Lung (tissue), 12 donors: ENCODE measurements around the gene CRACDL. TPM values are rescaled to one million over a fixed set of nuclear protein-coding genes. Genes with fewer than 3 reads are reported as not detected.

Experiments
- ATAC-seq: fragments of 200-7000 bp; cut with Tn5 transposase; one replicate; pipeline ENCODE4 v1.9.1; 2020; ENCODE audit warnings: moderate number of reproducible peaks; ENCODE audit not compliant: insufficient read depth, low FRiP score
- DNase-seq, 3 donors: peaks; one replicate each; pipeline ENCODE4 v3.0.0-alpha.2; 2013 to 2017
- H3K27ac ChIP-seq, 2 donors: one replicate each; pipeline ENCODE4 v1.5.1; 2013; ENCODE audit warnings: mild to moderate bottlenecking in 2 of 2, moderate library complexity in 2 of 2, control low read depth in 1 of 2, inconsistent platforms in 1 of 2, low read depth in 1 of 2, low read length in 1 of 2
- H3K27me3 ChIP-seq, 3 donors: one replicate each; pipeline ENCODE4 v1.5.1; 2013; ENCODE audit warnings: low read length in 2 of 3; ENCODE audit not compliant: control insufficient read depth in 3 of 3, insufficient read depth in 3 of 3
- H3K36me3 ChIP-seq, 4 donors: one replicate each; pipeline ENCODE4 v1.5.1; 2013; ENCODE audit warnings: low read length in 4 of 4, mild to moderate bottlenecking in 1 of 4, moderate library complexity in 1 of 4; ENCODE audit not compliant: control insufficient read depth in 4 of 4, insufficient read depth in 4 of 4
- H3K4me1 ChIP-seq, 5 donors: one replicate each; pipeline ENCODE4 v1.5.1; 2013; ENCODE audit warnings: low read length in 5 of 5, mild to moderate bottlenecking in 2 of 5, moderate library complexity in 1 of 5; ENCODE audit not compliant: control insufficient read depth in 5 of 5, insufficient read depth in 5 of 5
- H3K4me3 ChIP-seq: one replicate; pipeline ENCODE4 v1.5.1; 2013; ENCODE audit warnings: mild to moderate bottlenecking, control low read depth, moderate library complexity
- H3K9ac ChIP-seq, 2 donors: one replicate each; pipeline ENCODE4 v1.5.1; 2013; ENCODE audit warnings: low read length in 2 of 2, control low read depth in 1 of 2; ENCODE audit not compliant: insufficient read depth in 1 of 2
- H3K9me3 ChIP-seq, 4 donors: one replicate each; pipeline ENCODE4 v1.5.1; 2013; ENCODE audit warnings: low read length in 3 of 4, mild to moderate bottlenecking in 1 of 4, moderate library complexity in 1 of 4; ENCODE audit not compliant: control insufficient read depth in 4 of 4, insufficient read depth in 3 of 4
- WGBS, 2 donors: extraction: QIAGEN DNeasy Blood & Tissue Kit; methylation state at CpG; one replicate each; pipeline ENCODE4 v1.1.7; 2013; 5-methylcytosine and 5-hydroxymethylcytosine counted together
- polyA plus RNA-seq, 2 donors: library from polyadenylated mRNA; stranded (reverse); fragments of 200-250 nt; gene quantifications; one replicate each; pipeline ENCODE4 v1.2.1, GENCODE V29; 2013
- total RNA-seq, 2 donors: library from RNA; depleted of rRNA in 1 of 2; stranded (reverse); fragments of >200 nt in 1 of 2; gene quantifications; one replicate each; pipeline ENCODE4 v1.2.1, GENCODE V29; 2014 to 2021
- TF ChIP-seq, protein P1 (sequence below): IDR thresholded peaks from 2 replicates; pipeline ENCODE4 v1.5.1; 2012; ENCODE audit warnings: mild to moderate bottlenecking; ENCODE audit errors: control extremely low read depth, extremely low read depth
- donor health status: control.
- donor health status: control.
- donor health status: Bipolar disorder and iron deficiency.
- donor health status: healthy.
- donor health status: DM: yes; HTN: yes; CAD: no.

Gene CRACDL
- total and polyA plus RNA-seq, 4 donors, result 8.9 to 28.3 (median 13.2) TPM

DNA sequence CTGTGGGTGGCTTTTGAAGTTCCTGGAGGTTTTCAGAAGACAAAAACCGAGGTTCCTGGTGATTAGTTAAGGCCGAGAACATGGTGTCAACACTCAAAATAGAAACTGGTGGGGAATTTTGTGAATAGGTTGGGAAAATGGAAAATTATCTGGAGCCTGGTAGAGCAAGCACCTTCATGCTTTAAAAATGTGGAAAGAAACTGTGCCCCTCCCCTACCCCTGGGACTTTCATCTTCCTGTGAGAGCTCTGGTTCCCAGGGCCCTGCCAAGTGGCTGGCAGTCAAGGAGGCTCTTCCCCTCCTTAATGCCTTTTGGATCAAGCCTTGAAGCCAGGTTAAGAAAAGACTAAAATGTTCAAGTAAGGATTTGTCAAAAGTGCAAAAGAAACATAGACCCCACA is 1.9 kb upstream of the CRACDL start:
- H3K36me3 ChIP-seq, result no peaks in the 10 kb centered on the region
- TF ChIP-seq, protein P1, sequence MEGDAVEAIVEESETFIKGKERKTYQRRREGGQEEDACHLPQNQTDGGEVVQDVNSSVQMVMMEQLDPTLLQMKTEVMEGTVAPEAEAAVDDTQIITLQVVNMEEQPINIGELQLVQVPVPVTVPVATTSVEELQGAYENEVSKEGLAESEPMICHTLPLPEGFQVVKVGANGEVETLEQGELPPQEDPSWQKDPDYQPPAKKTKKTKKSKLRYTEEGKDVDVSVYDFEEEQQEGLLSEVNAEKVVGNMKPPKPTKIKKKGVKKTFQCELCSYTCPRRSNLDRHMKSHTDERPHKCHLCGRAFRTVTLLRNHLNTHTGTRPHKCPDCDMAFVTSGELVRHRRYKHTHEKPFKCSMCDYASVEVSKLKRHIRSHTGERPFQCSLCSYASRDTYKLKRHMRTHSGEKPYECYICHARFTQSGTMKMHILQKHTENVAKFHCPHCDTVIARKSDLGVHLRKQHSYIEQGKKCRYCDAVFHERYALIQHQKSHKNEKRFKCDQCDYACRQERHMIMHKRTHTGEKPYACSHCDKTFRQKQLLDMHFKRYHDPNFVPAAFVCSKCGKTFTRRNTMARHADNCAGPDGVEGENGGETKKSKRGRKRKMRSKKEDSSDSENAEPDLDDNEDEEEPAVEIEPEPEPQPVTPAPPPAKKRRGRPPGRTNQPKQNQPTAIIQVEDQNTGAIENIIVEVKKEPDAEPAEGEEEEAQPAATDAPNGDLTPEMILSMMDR, result no peak
- H3K27me3 ChIP-seq, result peaks cover 0 to 46% (median 41%) of the 10 kb centered on the region in 3 donors
- ATAC-seq, result no peak
- H3K9ac ChIP-seq, result no peak overlapping the region
- no peak overlapping the region for H3K27ac ChIP-seq
- H3K4me1 ChIP-seq, result peaks cover 0 to 11% (median 3%) of the 10 kb centered on the region in 5 donors
- no peaks in the 10 kb centered on the region for H3K9me3 ChIP-seq
- 89 to 90% methylated on average over 2 of the region's 2 CpGs for WGBS, 2 donors
- no peak overlapping the region for H3K4me3 ChIP-seq
- DNase-seq, result no peak

- WGBS, 2 donors, result 4 to 7% methylated on average over 92 to 100 of the region's 100 CpGs
- Histone ChIP-seq H3K27ac (no peak overlapping the region), H3K4me3 (peak overlapping the region; percentile 50), H3K36me3 (no peaks in the 10 kb centered on the region), H3K4me1 (peaks cover 0 to 11% (median 3%) of the 10 kb centered on the region in 5 donors), H3K9me3 (no peaks in the 10 kb centered on the region), H3K9ac (no peak overlapping the region), H3K27me3 (peaks cover 0 to 46% (median 42%) of the 10 kb centered on the region in 3 donors)
- DNase-seq (no peak), ATAC-seq (peak; percentile 14)
- TF ChIP-seq, protein P1, result no peak
These were observed 627 bp upstream of the CRACDL start for GRCh38 chr2:98936353-98937351.

DNA sequence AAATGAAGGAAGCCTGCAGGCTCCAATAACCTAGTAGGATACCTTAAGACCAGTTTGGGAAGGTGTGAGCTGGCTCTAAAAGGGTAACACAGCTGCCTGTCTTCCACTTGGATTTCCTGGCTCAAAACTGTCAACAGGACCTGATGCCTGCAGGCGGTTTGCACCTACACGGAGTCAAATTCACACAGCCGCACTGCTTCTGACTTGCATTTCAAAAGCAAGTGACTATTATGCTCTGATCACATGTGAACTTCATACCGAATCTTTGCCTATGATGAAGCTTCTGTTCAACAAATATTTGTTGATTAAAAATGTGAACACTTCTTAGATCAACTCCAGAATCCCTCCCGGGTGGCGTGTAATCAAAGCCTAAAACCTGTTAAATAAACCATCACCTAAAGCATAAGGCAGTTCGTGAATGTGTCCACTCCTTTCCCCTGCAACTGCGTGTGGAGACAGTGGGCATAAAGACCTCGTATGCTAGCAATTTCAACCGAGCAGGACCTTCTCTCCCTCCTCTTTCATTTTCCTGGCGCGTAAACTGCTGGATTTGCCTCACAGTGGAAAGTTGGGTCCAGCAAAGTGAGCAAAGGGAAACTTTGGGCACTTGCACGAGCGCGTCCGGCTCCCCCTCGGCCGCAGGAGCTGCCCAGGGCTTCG is 784 bp downstream of the CRACDL start:
- ATAC-seq (no peak), DNase-seq (no peak)
- Histone ChIP-seq H3K27ac (no peak overlapping the region), H3K4me1 (peaks cover 0 to 11% (median 3%) of the 10 kb centered on the region in 5 donors), H3K27me3 (peaks cover 0 to 46% (median 45%) of the 10 kb centered on the region in 3 donors), H3K9ac (no peak overlapping the region), H3K36me3 (no peaks in the 10 kb centered on the region), H3K9me3 (no peaks in the 10 kb centered on the region), H3K4me3 (peak overlapping the region; percentile 18)
- WGBS, 2 donors, result 18 to 24% methylated on average over 19 of the region's 19 CpGs
- TF ChIP-seq, protein P1, result no peak
